IMR-90 (cell line): ENCODE results near the gene VWA8. TPM values are rescaled to one million over a fixed set of nuclear protein-coding genes. Genes with fewer than 3 reads are reported as not detected.

ENCODE experiments used
- ATAC-seq: fragments of 200-7000 bp; cut with Tn5 transposase; 2 replicates; pipeline ENCODE4 v1.9.1; 2020; ENCODE audit warnings: low read depth, mild to moderate bottlenecking, moderate library complexity
- BruUV-seq: library from RNA; stranded (reverse); fragments of 400-500 nt; replicated peaks from 2 replicates; lab custom pipeline; 2021; lab: Mats Ljungman, UMichigan
- CTCF ChIA-PET: fragments of 300-600 bp; formaldehyde crosslinking; extraction: SDS; loops from one replicate; lab custom pipeline; 2021; ENCODE audit warnings: antibody characterized with exemption; lab: Yijun Ruan, JAX
- POLR2A ChIA-PET: fragments of 300-600 bp; sonication (Branson Sonifier 250); formaldehyde crosslinking; loops from one replicate; lab custom pipeline; 2022; ENCODE audit warnings: antibody characterized with exemption; ENCODE audit not compliant: unreplicated experiment; lab: Charles Lee
- DNase-seq: peaks from one replicate; pipeline ENCODE4 v3.0.0; 2013
- H2AFZ ChIP-seq: replicated peaks from 2 replicates; pipeline ENCODE3; 2013; ENCODE audit warnings: low read length, mild to moderate bottlenecking; ENCODE audit not compliant: poor library complexity
- H2AK5ac ChIP-seq: 2 replicates; pipeline ENCODE4 v1.6.1; 2013; ENCODE audit warnings: low read depth, low read length, inconsistent platforms
- H2AK9ac ChIP-seq: replicated peaks from 2 replicates; pipeline ENCODE3; 2013; ENCODE audit warnings: mild to moderate bottlenecking, low read depth, low read length, moderate library complexity; ENCODE audit not compliant: poor library complexity
- H2BK120ac ChIP-seq: 2 replicates; pipeline ENCODE4 v1.6.1; 2013; ENCODE audit warnings: low read depth, low read length, inconsistent platforms
- H2BK15ac ChIP-seq: 3 replicates; pipeline ENCODE4 v1.6.1; 2013; ENCODE audit warnings: low read depth, low read length, inconsistent platforms
- H2BK20ac ChIP-seq: 2 replicates; pipeline ENCODE4 v1.6.1; 2013; ENCODE audit warnings: low read depth, mild to moderate bottlenecking, inconsistent platforms, low read length, moderate library complexity
- H2BK5ac ChIP-seq: 2 replicates; pipeline ENCODE4 v1.6.1; 2013; ENCODE audit warnings: mild to moderate bottlenecking, low read depth, low read length, inconsistent platforms; ENCODE audit not compliant: poor library complexity, severe bottlenecking
- H3K14ac ChIP-seq: replicated peaks from 2 replicates; pipeline ENCODE4 v1.6.1; 2013; ENCODE audit warnings: low read depth, low read length, inconsistent platforms
- H3K18ac ChIP-seq: 2 replicates; pipeline ENCODE4 v1.6.1; 2013; ENCODE audit warnings: low read depth, low read length, control low read depth
- H3K23ac ChIP-seq: 2 replicates; pipeline ENCODE4 v1.6.1; 2013; ENCODE audit warnings: low read depth, low read length, inconsistent platforms
- H3K27ac ChIP-seq: 2 replicates; pipeline ENCODE4 v1.5.1; 2013; ENCODE audit warnings: mild to moderate bottlenecking, control low read depth, low read length; ENCODE audit not compliant: insufficient read depth
- H3K27me3 ChIP-seq: 2 replicates; pipeline ENCODE4 v1.6.1; 2013; ENCODE audit warnings: low read length; ENCODE audit not compliant: control insufficient read depth, insufficient read depth
- H3K36me3 ChIP-seq: 2 replicates; pipeline ENCODE4 v1.6.1; 2013; ENCODE audit warnings: low read length, mixed read lengths; ENCODE audit not compliant: control insufficient read depth, insufficient read depth
- H3K4ac ChIP-seq: 2 replicates; pipeline ENCODE4 v1.6.1; 2013; ENCODE audit warnings: low read depth, low read length, inconsistent platforms
- H3K4me1 ChIP-seq: 2 replicates; pipeline ENCODE4 v1.6.1; 2013; ENCODE audit warnings: low read length, mixed read lengths; ENCODE audit not compliant: control insufficient read depth, insufficient read depth
- H3K4me2 ChIP-seq: 2 replicates; pipeline ENCODE4 v1.6.1; 2013; ENCODE audit warnings: low read depth, mild to moderate bottlenecking, control low read depth, low read length, moderate library complexity
- H3K4me3 ChIP-seq: 2 replicates; pipeline ENCODE4 v1.5.1; 2013; ENCODE audit warnings: low read depth, mild to moderate bottlenecking, control low read depth, low read length, moderate library complexity; ENCODE audit not compliant: insufficient read depth
- H3K56ac ChIP-seq: 2 replicates; pipeline ENCODE4 v1.6.1; 2013; ENCODE audit warnings: low read length, inconsistent platforms; ENCODE audit not compliant: insufficient read depth; ENCODE audit errors: extremely low read depth
- H3K79me1 ChIP-seq, 2 experiments: 2 replicates each; pipeline ENCODE4 v1.6.1; 2013; ENCODE audit warnings: low read length in 2 of 2, inconsistent platforms in 1 of 2, low read depth in 1 of 2
- H3K9ac ChIP-seq: 2 replicates; pipeline ENCODE4 v1.6.1; 2013; ENCODE audit warnings: low read depth, low read length, control low read depth
- H3K9me1 ChIP-seq: 2 replicates; pipeline ENCODE4 v1.6.1; 2013; ENCODE audit warnings: low read length, inconsistent platforms; ENCODE audit not compliant: insufficient read depth
- H3K9me3 ChIP-seq: 2 replicates; pipeline ENCODE4 v1.6.1; 2013; ENCODE audit warnings: low read length; ENCODE audit not compliant: control insufficient read depth, insufficient read depth
- H4K20me1 ChIP-seq: 2 replicates; pipeline ENCODE4 v1.6.1; 2013; ENCODE audit warnings: low read length, inconsistent platforms; ENCODE audit not compliant: insufficient read depth
- H4K5ac ChIP-seq: 2 replicates; pipeline ENCODE4 v1.6.1; 2013; ENCODE audit warnings: mild to moderate bottlenecking, low read depth, low read length, control low read depth
- H4K8ac ChIP-seq, 2 experiments: 2 replicates each; pipeline ENCODE4 v1.6.1; 2013; ENCODE audit warnings: low read depth in 2 of 2, low read length in 2 of 2, control low read depth in 1 of 2, inconsistent platforms in 1 of 2
- H4K91ac ChIP-seq: 2 replicates; pipeline ENCODE4 v1.6.1; 2013; ENCODE audit warnings: low read depth, low read length, inconsistent platforms; ENCODE audit not compliant: insufficient read depth
- BHLHE40 ChIP-seq: fragments of 150-350 bp; IDR thresholded peaks from 2 replicates; pipeline ENCODE4 v1.6.1; 2016; ENCODE audit warnings: mild to moderate bottlenecking, low read depth, low read length
- CHD1 ChIP-seq: IDR thresholded peaks from 2 replicates; pipeline ENCODE4 v1.6.1; 2012; ENCODE audit warnings: low read depth, low read length, improper control_type of control experiment
- CTCF ChIP-seq: conservative IDR thresholded peaks from 2 replicates; pipeline ENCODE4 v1.5.1; 2012; ENCODE audit warnings: mild to moderate bottlenecking, low read depth, low read length, improper control_type of control experiment
- ELK1 ChIP-seq: fragments of 150-350 bp; IDR thresholded peaks from 2 replicates; pipeline ENCODE4 v1.6.1; 2016; ENCODE audit warnings: low read depth, mild to moderate bottlenecking, low read length, moderate library complexity, borderline replicate concordance
- FOS ChIP-seq: fragments of 150-350 bp; IDR thresholded peaks from 2 replicates; pipeline ENCODE4 v1.6.1; 2016; ENCODE audit warnings: low read depth, low read length
- MAFK ChIP-seq: IDR thresholded peaks from 2 replicates; pipeline ENCODE4 v1.6.1; 2012; ENCODE audit warnings: low read depth, low read length, improper control_type of control experiment
- MAZ ChIP-seq: IDR thresholded peaks from 2 replicates; pipeline ENCODE4 v1.6.1; 2012; ENCODE audit warnings: low read depth, mild to moderate bottlenecking, low read length, improper control_type of control experiment, moderate library complexity, borderline replicate concordance
- MXI1 ChIP-seq: IDR thresholded peaks from 2 replicates; pipeline ENCODE4 v1.6.1; 2012; ENCODE audit warnings: low read depth, mild to moderate bottlenecking, low read length, moderate library complexity, borderline replicate concordance
- NFE2L2 ChIP-seq: fragments of 150-350 bp; IDR thresholded peaks from 2 replicates; pipeline ENCODE4 v1.6.1; 2016; ENCODE audit warnings: low read depth, mild to moderate bottlenecking, low read length
- POLR2A ChIP-seq: IDR thresholded peaks from 2 replicates; pipeline ENCODE4 v1.6.1; 2012; ENCODE audit warnings: mild to moderate bottlenecking, low read depth, low read length
- RAD21 ChIP-seq: IDR thresholded peaks from 2 replicates; pipeline ENCODE4 v1.6.1; 2012; ENCODE audit warnings: low read length, improper control_type of control experiment
- RCOR1 ChIP-seq: IDR thresholded peaks from 2 replicates; pipeline ENCODE4 v1.6.1; 2012; ENCODE audit warnings: mild to moderate bottlenecking, low read length, improper control_type of control experiment; ENCODE audit not compliant: insufficient replicate concordance
- RFX5 ChIP-seq: IDR thresholded peaks from 2 replicates; pipeline ENCODE4 v1.8.0; 2012; ENCODE audit warnings: low read depth, mild to moderate bottlenecking, low read length, moderate library complexity
- USF2 ChIP-seq: fragments of 150-350 bp; IDR thresholded peaks from 2 replicates; pipeline ENCODE4 v1.6.1; 2017; ENCODE audit warnings: mild to moderate bottlenecking, antibody characterized with exemption, low read length, low read depth
- WGBS, 2 experiments: methylation state at CpG; one replicate each; pipeline versions ENCODE4 v1.1.5 to v1.1.7; 2013; ENCODE audit warnings: missing lambda C conversion rate in 2 of 2; ENCODE audit not compliant: insufficient read length in 1 of 2; ENCODE audit errors: extremely low coverage in 2 of 2; 5-methylcytosine and 5-hydroxymethylcytosine counted together
- dilution Hi-C: fragments of 300-500 bp; cut with HindIII; formaldehyde crosslinking; loops from one replicate; pipeline ENCODE4 v1.14.3; 2018; ENCODE audit warnings: low sequenced_read_pairs; ENCODE audit not compliant: unreplicated experiment
- in situ Hi-C: fragments of 300-500 bp; cut with MboI; formaldehyde crosslinking; loops from 3 replicates; pipeline ENCODE4 v1.14.3; 2019; ENCODE audit warnings: low sequenced_read_pairs, inconsistent platforms, mixed read lengths
- intact Hi-C: fragments of 100-400 bp; cut with micrococcal nuclease; formaldehyde crosslinking; loops from 2 replicates; pipeline ENCODE4 v1.10.0; 2022
- polyA plus RNA-seq, 3 experiments: library from polyadenylated mRNA; depleted of rRNA; stranded (reverse); fragments of >200 nt; gene quantifications; 2 replicates each; pipeline ENCODE4 v1.2.3, GENCODE V29; 2012; ENCODE audit warnings: low replicate concordance in 1 of 3
- total RNA-seq: library from RNA; depleted of rRNA; stranded (reverse); fragments of >200 nt; gene quantifications from 2 replicates; pipeline ENCODE4 v1.2.3, GENCODE V29; 2012

Gene VWA8
- total and polyA plus RNA-seq, 2 of the 4 experiments (the other 2 are of a cell fraction), result 5.9 to 18.3 TPM

GRCh38 chr13:41546372-41547190 is 414.3 kb downstream of the VWA8 start:
- no peak overlapping the region for H3K4me3 ChIP-seq
- H3K27ac ChIP-seq, result no peak overlapping the region
- no TSS peak for BruUV-seq
- H3K14ac ChIP-seq, result peak overlapping the region; percentile 53; the same call in 1 of the 2 replicates
- peaks cover 3% of the 10 kb centered on the region; the same call in 1 of the 2 replicates for H3K9me3 ChIP-seq
- H3K27me3 ChIP-seq, result no peaks in the 10 kb centered on the region; the same call in 1 of the 2 replicates
- H2BK15ac ChIP-seq, result no peak overlapping the region; the same call in 2 of the 3 replicates
- no peaks in the 10 kb centered on the region; the same call in 1 of the 2 replicates for H4K20me1 ChIP-seq
- ATAC-seq (peak; percentile 98), DNase-seq (peak; percentile 89)
- H3K23ac ChIP-seq, result 0 out of 2 replicates have a peak overlapping the region, but pooled peaks have one; percentile 10
- WGBS, 2 experiments, result 62% methylated on average over 5 of the region's 14 CpGs; no CpG with 5 or more reads in 1 of the 2 experiments
- no peaks in the 10 kb centered on the region for H3K36me3 ChIP-seq
- H3K4ac ChIP-seq, result peak overlapping the region; percentile 71
- intact Hi-C loops, result no loop called here
- peak overlapping the region; percentile 68 for H2BK120ac ChIP-seq
- H3K18ac ChIP-seq, result peak overlapping the region; percentile 10; the same call in 1 of the 2 replicates
- H4K8ac ChIP-seq, result peak overlapping the region in 1 of 2 experiments; percentile 39; a peak in 1 of 4 replicates
- no peaks in the 10 kb centered on the region for H3K79me1 ChIP-seq
- no peak overlapping the region for H3K9ac ChIP-seq
- peak overlapping the region; percentile 6; the same call in 1 of the 2 replicates for H4K5ac ChIP-seq
- peak overlapping the region; percentile 95 for H2AK5ac ChIP-seq
- H2AK9ac ChIP-seq, result peak overlapping the region; percentile 37
- in situ Hi-C loops, result no loop called here
- H3K56ac ChIP-seq, result no peak overlapping the region
- H4K91ac ChIP-seq, result peak overlapping the region; percentile 65
- H2BK20ac ChIP-seq, result peak overlapping the region; percentile 43
- ChIA-PET CTCF (no interaction called here), POLR2A (no interaction called here)
- no peak overlapping the region for H3K4me2 ChIP-seq
- dilution Hi-C loops, result no loop called here
- no peak overlapping the region for H2BK5ac ChIP-seq
- H3K4me1 ChIP-seq, result peaks cover 12% of the 10 kb centered on the region
- peaks cover 9% of the 10 kb centered on the region for H3K9me1 ChIP-seq
- peak overlapping the region; percentile 61 for H2AFZ ChIP-seq
- TF ChIP-seq MAFK, result no peak
- no peak for TF ChIP-seq ELK1
- TF ChIP-seq CHD1, result no peak
- peak; percentile 65 for TF ChIP-seq NFE2L2
- peak; percentile 35; the same call in 1 of the 2 replicates for TF ChIP-seq FOS
- no peak for TF ChIP-seq RAD21
- TF ChIP-seq USF2, result 0 out of 2 replicates have a peak, but pooled peaks have one; percentile 16
- no peak for TF ChIP-seq BHLHE40
- no peak for TF ChIP-seq MXI1
- no peak for TF ChIP-seq RCOR1
- no peak for TF ChIP-seq MAZ
- no peak for TF ChIP-seq POLR2A
- no peak for TF ChIP-seq CTCF
- TF ChIP-seq RFX5, result no peak
